ENCODE measurements around the gene KIAA0825. TPM values are rescaled to one million over a fixed set of nuclear protein-coding genes. Genes with fewer than 3 reads are reported as not detected.

The KIAA0825 gene
- total and polyA plus RNA-seq, 2 experiments from 2014 or later = 1.7 to 1.8 TPM

DNA sequence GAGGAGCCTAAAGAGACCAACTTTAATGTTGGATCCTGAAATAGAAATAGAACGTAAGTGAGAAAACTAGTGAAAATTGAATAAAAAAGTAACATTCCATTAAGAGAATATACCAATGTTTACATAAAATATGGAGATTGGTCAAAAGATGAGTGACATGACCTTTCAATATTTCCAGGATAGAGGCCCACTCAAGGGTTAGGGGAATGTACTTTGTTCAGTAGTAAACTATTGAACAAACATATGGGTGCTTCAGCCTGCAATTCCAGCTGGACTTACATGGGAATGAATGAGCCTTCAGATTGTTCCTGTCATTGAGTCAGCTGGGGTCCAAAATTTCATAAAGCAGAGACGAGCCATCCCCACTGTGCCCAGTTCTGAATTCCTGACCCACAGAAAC is 505.3 kb downstream of the KIAA0825 start:
- TF ChIP-seq ZNF114 (CRISPR knock-in tag; IDR thresholded peaks at IDR 0.05) = no peak

DNA sequence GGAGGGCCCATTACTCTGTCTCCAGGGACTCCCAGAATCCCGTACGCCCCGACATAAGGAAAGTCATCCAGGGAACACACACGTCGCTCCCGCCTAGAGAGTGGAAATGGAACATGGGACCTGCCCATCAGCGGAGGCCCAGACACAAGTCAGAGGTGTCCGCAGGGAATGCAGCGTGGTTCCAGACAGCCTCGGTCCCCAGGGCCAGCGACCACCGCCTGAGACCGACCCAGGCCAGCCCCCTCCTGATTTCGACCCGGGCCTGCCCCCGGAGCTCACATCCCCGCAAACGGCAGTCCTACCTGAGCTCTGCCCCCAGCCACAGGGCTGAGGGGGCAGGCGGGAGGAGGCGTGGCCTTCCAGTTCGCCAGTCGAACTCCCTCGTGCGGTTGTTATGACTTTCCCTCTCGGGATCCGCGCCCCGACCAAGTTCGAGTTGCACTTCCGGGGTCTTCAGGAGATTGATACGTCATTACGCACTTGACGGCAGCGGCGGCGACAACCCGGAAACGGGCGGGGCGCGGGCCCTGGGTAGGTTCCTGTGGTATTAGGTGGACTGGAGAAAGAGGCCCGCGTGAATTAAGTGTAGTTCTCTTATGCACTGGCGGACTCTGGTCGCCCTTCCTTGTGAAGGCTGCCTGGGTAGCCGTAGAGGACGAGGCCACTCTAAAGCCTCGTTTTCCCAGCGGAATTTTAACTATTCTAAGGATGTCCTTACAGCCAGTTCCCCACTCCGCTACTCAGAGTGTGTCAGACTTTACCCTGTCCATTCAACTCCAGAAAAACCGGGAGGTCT is 507.0 kb downstream of the KIAA0825 start:
- Histone ChIP-seq H4K20me1 (replicated peaks; ENCODE audit: insufficient read depth) (no peaks in the 10 kb centered on the region), H3F3A (replicated peaks; ENCODE audit: low read depth) (0 out of 2 replicates have a peak, but pooled peaks cover 3% of the 10 kb centered on the region), H3K36me3 (ENCODE audit: insufficient read depth) (no peaks in the 10 kb centered on the region), H3K4me2 (peak overlapping the region; percentile 90), H3K79me2 (replicated peaks; ENCODE audit: insufficient read depth) (no peaks in the 10 kb centered on the region), H3K9me2 (ENCODE audit: insufficient read depth) (no peaks in the 10 kb centered on the region), H3K4me3 (peak overlapping the region; percentile 66), H3K27me3 (ENCODE audit: insufficient read depth) (no peaks in the 10 kb centered on the region), H3K4me1 (ENCODE audit: insufficient read depth) (peaks cover 9% of the 10 kb centered on the region; the same call in 1 of the 2 replicates), H3K27ac (ENCODE audit: low read depth) (peak overlapping the region; percentile 40; the same call in 1 of the 2 replicates), H2AFZ (peak overlapping the region; percentile 90)
- ATAC-seq = peak; percentile 97
- Mint-ChIP-seq H3K4me3 (peak overlapping the region; percentile 92), H3K4me1 (peaks cover 11% of the 10 kb centered on the region; the same call in 2 of the 3 replicates), H3K27me3 (ENCODE audit: insufficient read depth, low read depth, poor library complexity) (peaks cover 4% of the 10 kb centered on the region), H3K36me3 (ENCODE audit: low read depth) (peaks cover 9% of the 10 kb centered on the region), H3K27ac (peak overlapping the region; percentile 93), H3K9me3 (peaks cover 19% of the 10 kb centered on the region)
- peak; percentile 99 for DNase-seq (ENCODE audit: low spot score)
- TF ChIP-seq CREB1 (CRISPR knock-in tag; IDR thresholded peaks at IDR 0.05; ENCODE audit: low read depth) (peak; percentile 92), ZNF114 (CRISPR knock-in tag; IDR thresholded peaks at IDR 0.05) (no peak), ZNF331 (CRISPR knock-in tag; IDR thresholded peaks at IDR 0.05; ENCODE audit: low read depth) (no peak), EZH2phosphoT487 (IDR thresholded peaks at IDR 0.05; ENCODE audit: unreplicated experiment) (no peak), NANOG (IDR thresholded peaks at IDR 0.05; ENCODE audit: borderline replicate concordance) (no peak)
- TF ChIP-seq, protein P1, sequence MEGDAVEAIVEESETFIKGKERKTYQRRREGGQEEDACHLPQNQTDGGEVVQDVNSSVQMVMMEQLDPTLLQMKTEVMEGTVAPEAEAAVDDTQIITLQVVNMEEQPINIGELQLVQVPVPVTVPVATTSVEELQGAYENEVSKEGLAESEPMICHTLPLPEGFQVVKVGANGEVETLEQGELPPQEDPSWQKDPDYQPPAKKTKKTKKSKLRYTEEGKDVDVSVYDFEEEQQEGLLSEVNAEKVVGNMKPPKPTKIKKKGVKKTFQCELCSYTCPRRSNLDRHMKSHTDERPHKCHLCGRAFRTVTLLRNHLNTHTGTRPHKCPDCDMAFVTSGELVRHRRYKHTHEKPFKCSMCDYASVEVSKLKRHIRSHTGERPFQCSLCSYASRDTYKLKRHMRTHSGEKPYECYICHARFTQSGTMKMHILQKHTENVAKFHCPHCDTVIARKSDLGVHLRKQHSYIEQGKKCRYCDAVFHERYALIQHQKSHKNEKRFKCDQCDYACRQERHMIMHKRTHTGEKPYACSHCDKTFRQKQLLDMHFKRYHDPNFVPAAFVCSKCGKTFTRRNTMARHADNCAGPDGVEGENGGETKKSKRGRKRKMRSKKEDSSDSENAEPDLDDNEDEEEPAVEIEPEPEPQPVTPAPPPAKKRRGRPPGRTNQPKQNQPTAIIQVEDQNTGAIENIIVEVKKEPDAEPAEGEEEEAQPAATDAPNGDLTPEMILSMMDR (conservative IDR thresholded peaks at IDR 0.05; ENCODE audit: low read depth in 2 of 2) = peak in 1 of 2 experiments; percentile 26; a peak in 1 of 4 replicates
- TF ChIP-seq, protein P2, sequence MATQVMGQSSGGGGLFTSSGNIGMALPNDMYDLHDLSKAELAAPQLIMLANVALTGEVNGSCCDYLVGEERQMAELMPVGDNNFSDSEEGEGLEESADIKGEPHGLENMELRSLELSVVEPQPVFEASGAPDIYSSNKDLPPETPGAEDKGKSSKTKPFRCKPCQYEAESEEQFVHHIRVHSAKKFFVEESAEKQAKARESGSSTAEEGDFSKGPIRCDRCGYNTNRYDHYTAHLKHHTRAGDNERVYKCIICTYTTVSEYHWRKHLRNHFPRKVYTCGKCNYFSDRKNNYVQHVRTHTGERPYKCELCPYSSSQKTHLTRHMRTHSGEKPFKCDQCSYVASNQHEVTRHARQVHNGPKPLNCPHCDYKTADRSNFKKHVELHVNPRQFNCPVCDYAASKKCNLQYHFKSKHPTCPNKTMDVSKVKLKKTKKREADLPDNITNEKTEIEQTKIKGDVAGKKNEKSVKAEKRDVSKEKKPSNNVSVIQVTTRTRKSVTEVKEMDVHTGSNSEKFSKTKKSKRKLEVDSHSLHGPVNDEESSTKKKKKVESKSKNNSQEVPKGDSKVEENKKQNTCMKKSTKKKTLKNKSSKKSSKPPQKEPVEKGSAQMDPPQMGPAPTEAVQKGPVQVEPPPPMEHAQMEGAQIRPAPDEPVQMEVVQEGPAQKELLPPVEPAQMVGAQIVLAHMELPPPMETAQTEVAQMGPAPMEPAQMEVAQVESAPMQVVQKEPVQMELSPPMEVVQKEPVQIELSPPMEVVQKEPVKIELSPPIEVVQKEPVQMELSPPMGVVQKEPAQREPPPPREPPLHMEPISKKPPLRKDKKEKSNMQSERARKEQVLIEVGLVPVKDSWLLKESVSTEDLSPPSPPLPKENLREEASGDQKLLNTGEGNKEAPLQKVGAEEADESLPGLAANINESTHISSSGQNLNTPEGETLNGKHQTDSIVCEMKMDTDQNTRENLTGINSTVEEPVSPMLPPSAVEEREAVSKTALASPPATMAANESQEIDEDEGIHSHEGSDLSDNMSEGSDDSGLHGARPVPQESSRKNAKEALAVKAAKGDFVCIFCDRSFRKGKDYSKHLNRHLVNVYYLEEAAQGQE (IDR thresholded peaks at IDR 0.05; ENCODE audit: unreplicated experiment) = no peak
- TF ChIP-seq, protein P3, sequence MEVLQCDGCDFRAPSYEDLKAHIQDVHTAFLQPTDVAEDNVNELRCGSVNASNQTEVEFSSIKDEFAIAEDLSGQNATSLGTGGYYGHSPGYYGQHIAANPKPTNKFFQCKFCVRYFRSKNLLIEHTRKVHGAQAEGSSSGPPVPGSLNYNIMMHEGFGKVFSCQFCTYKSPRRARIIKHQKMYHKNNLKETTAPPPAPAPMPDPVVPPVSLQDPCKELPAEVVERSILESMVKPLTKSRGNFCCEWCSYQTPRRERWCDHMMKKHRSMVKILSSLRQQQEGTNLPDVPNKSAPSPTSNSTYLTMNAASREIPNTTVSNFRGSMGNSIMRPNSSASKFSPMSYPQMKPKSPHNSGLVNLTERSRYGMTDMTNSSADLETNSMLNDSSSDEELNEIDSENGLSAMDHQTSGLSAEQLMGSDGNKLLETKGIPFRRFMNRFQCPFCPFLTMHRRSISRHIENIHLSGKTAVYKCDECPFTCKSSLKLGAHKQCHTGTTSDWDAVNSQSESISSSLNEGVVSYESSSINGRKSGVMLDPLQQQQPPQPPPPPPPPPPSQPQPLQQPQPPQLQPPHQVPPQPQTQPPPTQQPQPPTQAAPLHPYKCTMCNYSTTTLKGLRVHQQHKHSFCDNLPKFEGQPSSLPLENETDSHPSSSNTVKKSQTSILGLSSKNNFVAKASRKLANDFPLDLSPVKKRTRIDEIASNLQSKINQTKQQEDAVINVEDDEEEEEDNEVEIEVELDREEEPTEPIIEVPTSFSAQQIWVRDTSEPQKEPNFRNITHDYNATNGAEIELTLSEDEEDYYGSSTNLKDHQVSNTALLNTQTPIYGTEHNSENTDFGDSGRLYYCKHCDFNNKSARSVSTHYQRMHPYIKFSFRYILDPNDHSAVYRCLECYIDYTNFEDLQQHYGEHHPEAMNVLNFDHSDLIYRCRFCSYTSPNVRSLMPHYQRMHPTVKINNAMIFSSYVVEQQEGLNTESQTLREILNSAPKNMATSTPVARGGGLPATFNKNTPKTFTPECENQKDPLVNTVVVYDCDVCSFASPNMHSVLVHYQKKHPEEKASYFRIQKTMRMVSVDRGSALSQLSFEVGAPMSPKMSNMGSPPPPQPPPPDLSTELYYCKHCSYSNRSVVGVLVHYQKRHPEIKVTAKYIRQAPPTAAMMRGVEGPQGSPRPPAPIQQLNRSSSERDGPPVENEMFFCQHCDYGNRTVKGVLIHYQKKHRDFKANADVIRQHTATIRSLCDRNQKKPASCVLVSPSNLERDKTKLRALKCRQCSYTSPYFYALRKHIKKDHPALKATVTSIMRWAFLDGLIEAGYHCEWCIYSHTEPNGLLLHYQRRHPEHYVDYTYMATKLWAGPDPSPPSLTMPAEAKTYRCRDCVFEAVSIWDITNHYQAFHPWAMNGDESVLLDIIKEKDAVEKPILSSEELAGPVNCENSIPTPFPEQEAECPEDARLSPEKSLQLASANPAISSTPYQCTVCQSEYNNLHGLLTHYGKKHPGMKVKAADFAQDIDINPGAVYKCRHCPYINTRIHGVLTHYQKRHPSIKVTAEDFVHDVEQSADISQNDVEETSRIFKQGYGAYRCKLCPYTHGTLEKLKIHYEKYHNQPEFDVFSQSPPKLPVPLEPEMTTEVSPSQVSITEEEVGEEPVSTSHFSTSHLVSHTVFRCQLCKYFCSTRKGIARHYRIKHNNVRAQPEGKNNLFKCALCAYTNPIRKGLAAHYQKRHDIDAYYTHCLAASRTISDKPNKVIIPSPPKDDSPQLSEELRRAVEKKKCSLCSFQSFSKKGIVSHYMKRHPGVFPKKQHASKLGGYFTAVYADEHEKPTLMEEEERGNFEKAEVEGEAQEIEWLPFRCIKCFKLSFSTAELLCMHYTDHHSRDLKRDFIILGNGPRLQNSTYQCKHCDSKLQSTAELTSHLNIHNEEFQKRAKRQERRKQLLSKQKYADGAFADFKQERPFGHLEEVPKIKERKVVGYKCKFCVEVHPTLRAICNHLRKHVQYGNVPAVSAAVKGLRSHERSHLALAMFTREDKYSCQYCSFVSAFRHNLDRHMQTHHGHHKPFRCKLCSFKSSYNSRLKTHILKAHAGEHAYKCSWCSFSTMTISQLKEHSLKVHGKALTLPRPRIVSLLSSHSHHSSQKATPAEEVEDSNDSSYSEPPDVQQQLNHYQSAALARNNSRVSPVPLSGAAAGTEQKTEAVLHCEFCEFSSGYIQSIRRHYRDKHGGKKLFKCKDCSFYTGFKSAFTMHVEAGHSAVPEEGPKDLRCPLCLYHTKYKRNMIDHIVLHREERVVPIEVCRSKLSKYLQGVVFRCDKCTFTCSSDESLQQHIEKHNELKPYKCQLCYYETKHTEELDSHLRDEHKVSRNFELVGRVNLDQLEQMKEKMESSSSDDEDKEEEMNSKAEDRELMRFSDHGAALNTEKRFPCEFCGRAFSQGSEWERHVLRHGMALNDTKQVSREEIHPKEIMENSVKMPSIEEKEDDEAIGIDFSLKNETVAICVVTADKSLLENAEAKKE (CRISPR knock-in tag; IDR thresholded peaks at IDR 0.05) = no peak

More for the DNA sequence above, 505.3 kb downstream of the KIAA0825 start:
- 0 out of 2 replicates have a peak, but pooled peaks cover 3% of the 10 kb centered on the region for H3F3A ChIP-seq (replicated peaks; ENCODE audit: low read depth)
- no peaks in the 10 kb centered on the region for H3K79me2 ChIP-seq (replicated peaks; ENCODE audit: insufficient read depth)
- H3K4me1 ChIP-seq (ENCODE audit: insufficient read depth) = peaks cover 9% of the 10 kb centered on the region; the same call in 1 of the 2 replicates
- peaks cover 4% of the 10 kb centered on the region for H3K27me3 Mint-ChIP-seq (ENCODE audit: insufficient read depth, low read depth, poor library complexity)
- H3K27me3 ChIP-seq (ENCODE audit: insufficient read depth) = no peaks in the 10 kb centered on the region
- H3K4me1 Mint-ChIP-seq = peaks cover 11% of the 10 kb centered on the region; the same call in 2 of the 3 replicates
- peaks cover 20% of the 10 kb centered on the region for H3K36me3 Mint-ChIP-seq (ENCODE audit: low read depth)
- DNase-seq (ENCODE audit: low spot score) (no peak), ATAC-seq (no peak)
- H3K27ac ChIP-seq (ENCODE audit: low read depth) = no peak overlapping the region
- no peak overlapping the region for H2AFZ ChIP-seq
- H3K4me2 ChIP-seq = no peak overlapping the region
- no peaks in the 10 kb centered on the region for H4K20me1 ChIP-seq (replicated peaks; ENCODE audit: insufficient read depth)
- H3K4me3 ChIP-seq = no peak overlapping the region
- peaks cover 33% of the 10 kb centered on the region for H3K9me3 Mint-ChIP-seq
- H3K36me3 ChIP-seq (ENCODE audit: insufficient read depth) = no peaks in the 10 kb centered on the region
- H3K27ac Mint-ChIP-seq = no peak overlapping the region
- H3K4me3 Mint-ChIP-seq = no peak overlapping the region
- H3K9me2 ChIP-seq (ENCODE audit: insufficient read depth) = no peaks in the 10 kb centered on the region

Measured in GM23338 (cell line).